ENCODE data around the gene APOO. TPM values are rescaled to one million over a fixed set of nuclear protein-coding genes. Genes with fewer than 3 reads are reported as not detected.

The APOO gene
- 27.3 and 37.4 TPM in 2 replicates for total RNA-seq (2014; rRNA removed; shearing (Covaris generic); ENCODE audit: low replicate concordance)

DNA sequence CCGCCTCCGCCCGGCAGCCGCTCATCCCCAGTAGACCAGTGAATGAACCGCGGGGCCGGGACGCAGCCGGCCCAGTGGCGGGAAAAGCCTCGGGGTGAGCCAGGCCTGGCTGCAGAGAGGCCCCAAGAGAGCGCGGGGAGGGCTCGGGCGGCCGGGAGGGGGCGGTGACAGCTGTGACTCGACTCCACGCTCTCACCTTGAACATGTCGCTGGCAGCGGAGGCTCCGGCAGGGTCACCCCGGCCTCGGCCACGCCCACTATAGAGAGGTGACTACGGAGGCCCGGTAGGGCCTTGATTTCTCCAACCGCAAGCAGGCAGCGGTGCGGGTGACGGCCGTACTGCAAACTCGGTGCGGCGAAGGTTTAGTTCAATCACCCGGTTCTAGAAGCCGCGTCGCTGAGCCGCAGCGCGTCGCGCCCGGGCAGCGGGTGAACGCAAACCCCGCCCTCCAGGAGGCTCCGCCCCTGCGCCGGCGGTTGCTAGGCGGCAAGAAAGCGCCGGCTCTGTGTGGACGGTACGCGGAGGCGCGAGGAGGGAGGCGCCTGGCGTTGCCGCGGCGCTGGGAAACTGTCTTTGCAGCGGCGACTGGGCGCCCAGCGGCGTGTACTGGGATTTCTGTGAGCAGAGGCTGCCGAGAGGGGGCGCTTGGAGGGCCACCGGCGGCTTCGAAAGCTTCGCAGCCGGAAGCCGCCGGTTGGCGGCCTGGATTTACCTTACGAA is at the start of gene APOO, which contains the start of gene CXorf58:
APOO (minus strand) TSS at position 441 of the 721 bp plus-strand sequence; CDS start at position 205, 236 bp downstream.
CXorf58 (plus strand) TSS at position 509 of the 721 bp plus-strand sequence. CDS start 2,297 bp downstream, outside the sequence.
- Histone ChIP-seq H3K27ac (ENCODE audit: low read length) (peak within 1 kb of the TSS; percentile 93), H3K9me3 (ENCODE audit: low read length) (no peaks in the 10 kb centered on the region), H4K20me1 (ENCODE audit: insufficient read depth, low read depth, low read length) (no peaks in the 10 kb centered on the region), H3K4me1 (ENCODE audit: low read length) (peaks cover 24% of the 10 kb centered on the region), H3K27me3 (ENCODE audit: low read length) (no peaks in the 10 kb centered on the region), H3K9ac (ENCODE audit: low read length) (peak within 1 kb of the TSS; percentile 86), H2AFZ (ENCODE audit: low read length) (peak within 1 kb of the TSS; percentile 65), H3K79me2 (ENCODE audit: low read length) (peaks cover 17% of the 10 kb centered on the region), H3K4me2 (ENCODE audit: low read depth, low read length, poor library complexity, severe bottlenecking) (peak within 1 kb of the TSS; percentile 73), H3K9me2 (replicated peaks; ENCODE audit: insufficient read depth, low read length) (no peaks in the 10 kb centered on the region), H3K36me3 (ENCODE audit: insufficient read depth, low read length) (no peaks in the 10 kb centered on the region), H3K4me3 (ENCODE audit: low read length) (peak within 1 kb of the TSS; percentile 75)
- peak; percentile 96 for DNase-seq

DNA sequence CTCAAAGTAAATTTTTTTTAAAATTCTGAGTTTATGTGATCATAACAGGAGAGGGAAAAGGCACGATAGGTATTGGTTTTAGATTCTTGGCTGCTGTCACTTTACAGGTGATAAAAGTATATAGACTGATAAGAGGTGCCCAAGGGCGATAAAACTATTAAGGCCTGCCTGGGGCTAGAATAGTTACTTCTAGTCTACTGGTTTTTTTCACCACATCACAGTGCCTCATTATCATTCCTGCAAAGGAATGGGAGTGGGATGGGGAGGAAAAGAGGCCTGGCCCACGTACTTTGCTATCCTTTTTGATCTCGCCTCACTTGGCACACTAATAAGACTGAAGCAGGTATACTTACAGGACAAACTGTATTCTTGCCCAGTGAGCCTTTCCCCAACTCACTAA is 46.7 kb upstream of the APOO start:
- Histone ChIP-seq H2AFZ (ENCODE audit: low read length) (peak overlapping the region; percentile 72; the same call in 1 of the 2 replicates), H3K9me2 (replicated peaks; ENCODE audit: insufficient read depth, low read length) (no peaks in the 10 kb centered on the region), H3K4me1 (ENCODE audit: low read length) (peaks cover 13% of the 10 kb centered on the region), H3K36me3 (ENCODE audit: insufficient read depth, low read length) (no peaks in the 10 kb centered on the region), H3K9ac (ENCODE audit: low read length) (no peak overlapping the region), H3K4me2 (ENCODE audit: low read depth, low read length, poor library complexity, severe bottlenecking) (no peak overlapping the region), H3K27me3 (ENCODE audit: low read length) (no peaks in the 10 kb centered on the region), H3K79me2 (ENCODE audit: low read length) (no peaks in the 10 kb centered on the region), H4K20me1 (ENCODE audit: insufficient read depth, low read depth, low read length) (no peaks in the 10 kb centered on the region), H3K27ac (ENCODE audit: low read length) (no peak overlapping the region), H3K9me3 (ENCODE audit: low read length) (no peaks in the 10 kb centered on the region), H3K4me3 (ENCODE audit: low read length) (no peak overlapping the region)
- no peak for DNase-seq

DNA sequence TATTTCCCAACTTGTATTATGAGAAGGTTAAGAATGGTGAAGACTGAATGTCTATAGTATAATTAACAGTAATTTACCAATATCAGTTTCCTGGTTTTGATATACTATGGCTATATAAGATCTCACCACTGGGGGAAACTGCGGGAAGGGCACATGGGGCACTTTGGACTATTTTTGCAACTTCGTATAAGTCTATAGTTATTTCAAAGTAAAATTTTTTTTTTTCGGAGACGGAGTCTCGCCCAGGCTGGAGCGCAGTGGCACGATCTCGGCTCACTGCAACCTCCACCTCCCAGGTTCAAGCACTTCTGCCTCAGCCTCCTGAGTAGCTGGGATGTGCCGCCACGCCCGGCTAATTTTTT is 46.2 kb upstream of the APOO start:
- peak overlapping the region; percentile 68; the same call in 1 of the 2 replicates for H3K27ac ChIP-seq (ENCODE audit: low read length)
- no peaks in the 10 kb centered on the region for H3K9me2 ChIP-seq (replicated peaks; ENCODE audit: insufficient read depth, low read length)
- H3K36me3 ChIP-seq (ENCODE audit: insufficient read depth, low read length) = no peaks in the 10 kb centered on the region
- H2AFZ ChIP-seq (ENCODE audit: low read length) = peak overlapping the region; percentile 72
- H3K4me2 ChIP-seq (ENCODE audit: low read depth, low read length, poor library complexity, severe bottlenecking) = peak overlapping the region; percentile 72
- peak; percentile 54 for DNase-seq
- H3K9ac ChIP-seq (ENCODE audit: low read length) = no peak overlapping the region
- no peaks in the 10 kb centered on the region for H3K79me2 ChIP-seq (ENCODE audit: low read length)
- H3K4me1 ChIP-seq (ENCODE audit: low read length) = peaks cover 13% of the 10 kb centered on the region
- peak overlapping the region; percentile 42; the same call in 1 of the 2 replicates for H3K4me3 ChIP-seq (ENCODE audit: low read length)
- H4K20me1 ChIP-seq (ENCODE audit: insufficient read depth, low read depth, low read length) = no peaks in the 10 kb centered on the region
- H3K9me3 ChIP-seq (ENCODE audit: low read length) = no peaks in the 10 kb centered on the region
- H3K27me3 ChIP-seq (ENCODE audit: low read length) = no peaks in the 10 kb centered on the region

DNA sequence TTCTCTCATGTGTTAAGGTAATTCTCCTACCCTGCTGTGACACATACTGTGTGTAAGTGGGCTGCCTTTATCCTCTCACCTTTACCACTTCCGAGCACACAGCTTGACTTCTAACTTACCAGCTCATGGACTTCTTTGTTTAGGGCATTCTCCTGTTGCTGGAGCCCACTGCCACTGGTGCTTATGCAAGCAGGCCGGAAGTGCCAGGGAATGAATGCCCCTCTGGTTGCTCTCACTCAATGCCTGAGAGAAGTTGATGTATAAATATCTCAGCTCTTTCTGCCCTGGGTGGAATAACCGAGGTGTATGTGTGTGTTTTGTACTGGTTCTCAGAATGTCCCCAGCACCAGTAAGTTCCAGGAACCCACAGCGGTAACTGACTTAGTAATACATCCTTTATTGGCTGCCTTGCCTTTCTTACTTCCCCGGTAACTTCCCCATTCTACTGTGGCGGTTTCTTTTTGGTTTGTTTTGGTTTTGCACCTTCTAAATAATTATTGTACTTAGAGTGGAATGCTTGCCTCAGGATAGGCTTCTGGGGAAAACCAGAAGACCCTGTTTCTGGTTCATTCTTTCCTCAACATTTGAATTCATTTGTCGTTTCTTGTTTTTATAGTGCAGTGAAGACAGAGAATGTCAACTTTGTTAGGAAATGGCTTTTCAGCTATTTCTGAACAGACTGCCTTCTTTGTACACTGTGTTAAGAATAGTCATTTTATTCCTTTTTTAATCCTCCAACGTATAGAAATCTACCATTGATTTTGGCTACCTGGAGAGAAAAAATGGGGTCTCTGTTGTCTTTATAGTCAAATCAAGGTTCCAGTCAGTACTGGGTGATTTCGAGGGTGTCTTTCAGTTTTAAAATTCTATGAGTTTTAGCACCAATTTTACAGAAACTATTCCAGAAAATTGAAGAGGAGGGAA is 45.5 kb upstream of the APOO start:
- Histone ChIP-seq H3K4me3 (ENCODE audit: low read length) (peak overlapping the region; percentile 42), H3K4me2 (ENCODE audit: low read depth, low read length, poor library complexity, severe bottlenecking) (peak overlapping the region; percentile 72), H3K27me3 (ENCODE audit: low read length) (no peaks in the 10 kb centered on the region), H3K9ac (ENCODE audit: low read length) (peak overlapping the region; percentile 54), H3K79me2 (ENCODE audit: low read length) (no peaks in the 10 kb centered on the region), H2AFZ (ENCODE audit: low read length) (peak overlapping the region; percentile 72), H3K36me3 (ENCODE audit: insufficient read depth, low read length) (no peaks in the 10 kb centered on the region), H4K20me1 (ENCODE audit: insufficient read depth, low read depth, low read length) (no peaks in the 10 kb centered on the region), H3K9me3 (ENCODE audit: low read length) (no peaks in the 10 kb centered on the region), H3K4me1 (ENCODE audit: low read length) (peaks cover 13% of the 10 kb centered on the region), H3K27ac (ENCODE audit: low read length) (peak overlapping the region; percentile 68), H3K9me2 (replicated peaks; ENCODE audit: insufficient read depth, low read length) (no peaks in the 10 kb centered on the region)
- peak; percentile 66 for DNase-seq

DNA sequence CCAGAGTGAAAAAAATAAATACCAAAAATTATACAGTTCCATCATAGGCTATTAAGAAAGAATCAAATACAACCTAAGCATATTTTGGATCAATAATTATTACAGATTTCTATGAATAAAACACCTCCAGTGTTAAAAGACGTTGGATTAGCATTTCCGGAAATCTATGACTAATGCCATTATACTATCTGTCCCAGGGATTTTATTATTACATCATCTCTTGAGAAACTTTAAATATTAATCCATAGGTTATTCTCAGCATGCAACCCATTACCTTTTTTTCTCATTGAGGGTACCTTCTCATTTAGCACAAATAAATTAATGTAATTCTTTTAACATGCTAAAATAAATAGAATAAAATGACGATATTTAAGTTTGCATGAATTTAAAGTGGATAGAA is 44.7 kb upstream of the APOO start:
- Histone ChIP-seq H2AFZ (ENCODE audit: low read length) (no peak overlapping the region), H4K20me1 (ENCODE audit: insufficient read depth, low read depth, low read length) (no peaks in the 10 kb centered on the region), H3K4me1 (ENCODE audit: low read length) (peaks cover 13% of the 10 kb centered on the region), H3K27me3 (ENCODE audit: low read length) (no peaks in the 10 kb centered on the region), H3K79me2 (ENCODE audit: low read length) (no peaks in the 10 kb centered on the region), H3K27ac (ENCODE audit: low read length) (no peak overlapping the region), H3K4me2 (ENCODE audit: low read depth, low read length, poor library complexity, severe bottlenecking) (no peak overlapping the region), H3K36me3 (ENCODE audit: insufficient read depth, low read length) (no peaks in the 10 kb centered on the region), H3K9ac (ENCODE audit: low read length) (no peak overlapping the region), H3K9me3 (ENCODE audit: low read length) (no peaks in the 10 kb centered on the region), H3K9me2 (replicated peaks; ENCODE audit: insufficient read depth, low read length) (no peaks in the 10 kb centered on the region), H3K4me3 (ENCODE audit: low read length) (no peak overlapping the region)
- no peak for DNase-seq

DNA sequence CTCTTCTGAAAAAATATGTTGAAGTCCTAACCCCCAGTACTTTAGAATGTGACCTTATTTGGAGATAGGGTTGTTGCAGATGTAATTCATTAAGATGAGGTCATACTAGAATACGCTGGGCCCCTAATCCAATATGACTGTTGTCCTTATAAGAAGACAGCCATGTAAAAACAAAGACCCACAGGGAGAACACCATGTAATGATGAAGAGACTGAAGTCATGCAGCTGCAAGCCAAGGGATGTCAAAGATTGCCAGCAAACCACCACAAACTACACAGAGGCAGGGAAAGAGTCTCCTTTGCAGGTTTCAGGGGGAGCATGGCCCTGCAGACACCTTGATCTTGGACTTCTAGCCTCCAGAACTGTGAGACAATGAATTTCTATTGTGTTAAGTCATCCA is 37.5 kb upstream of the APOO start:
- Histone ChIP-seq H3K4me1 (ENCODE audit: low read length) (no peaks in the 10 kb centered on the region), H3K9me2 (replicated peaks; ENCODE audit: insufficient read depth, low read length) (no peaks in the 10 kb centered on the region), H3K27me3 (ENCODE audit: low read length) (no peaks in the 10 kb centered on the region), H3K36me3 (ENCODE audit: insufficient read depth, low read length) (no peaks in the 10 kb centered on the region), H3K9ac (ENCODE audit: low read length) (no peak overlapping the region), H4K20me1 (ENCODE audit: insufficient read depth, low read depth, low read length) (no peaks in the 10 kb centered on the region), H3K27ac (ENCODE audit: low read length) (no peak overlapping the region), H3K9me3 (ENCODE audit: low read length) (no peaks in the 10 kb centered on the region), H3K79me2 (ENCODE audit: low read length) (no peaks in the 10 kb centered on the region), H3K4me3 (ENCODE audit: low read length) (no peak overlapping the region), H3K4me2 (ENCODE audit: low read depth, low read length, poor library complexity, severe bottlenecking) (no peak overlapping the region), H2AFZ (ENCODE audit: low read length) (no peak overlapping the region; the same call in 1 of the 2 replicates)
- DNase-seq = no peak

DNA sequence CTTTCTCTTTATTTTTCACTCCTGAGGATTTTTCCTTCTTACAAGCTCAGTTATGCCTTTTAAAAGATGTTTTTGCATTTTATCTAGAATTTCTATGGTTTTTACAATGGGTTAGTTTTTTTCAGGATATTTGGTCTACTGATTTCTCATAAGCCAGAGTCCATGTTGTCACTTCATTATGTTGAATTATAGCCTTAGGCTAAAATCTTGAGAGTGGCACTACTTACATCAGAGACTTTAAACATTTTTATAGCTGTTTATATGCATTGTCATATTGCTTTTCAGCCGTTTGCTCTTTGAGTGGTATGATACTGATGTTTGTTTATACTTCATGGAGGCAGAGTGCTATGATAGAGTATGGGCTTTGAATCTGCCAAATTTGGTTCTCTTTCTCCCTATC is 36.5 kb upstream of the APOO start:
- Histone ChIP-seq H2AFZ (ENCODE audit: low read length) (no peak overlapping the region), H3K4me1 (ENCODE audit: low read length) (no peaks in the 10 kb centered on the region), H3K9ac (ENCODE audit: low read length) (no peak overlapping the region), H3K36me3 (ENCODE audit: insufficient read depth, low read length) (no peaks in the 10 kb centered on the region), H3K4me3 (ENCODE audit: low read length) (no peak overlapping the region), H4K20me1 (ENCODE audit: insufficient read depth, low read depth, low read length) (no peaks in the 10 kb centered on the region), H3K27ac (ENCODE audit: low read length) (no peak overlapping the region), H3K4me2 (ENCODE audit: low read depth, low read length, poor library complexity, severe bottlenecking) (no peak overlapping the region), H3K79me2 (ENCODE audit: low read length) (no peaks in the 10 kb centered on the region), H3K27me3 (ENCODE audit: low read length) (no peaks in the 10 kb centered on the region), H3K9me2 (replicated peaks; ENCODE audit: insufficient read depth, low read length) (no peaks in the 10 kb centered on the region), H3K9me3 (ENCODE audit: low read length) (no peaks in the 10 kb centered on the region)
- DNase-seq = no peak

DNA sequence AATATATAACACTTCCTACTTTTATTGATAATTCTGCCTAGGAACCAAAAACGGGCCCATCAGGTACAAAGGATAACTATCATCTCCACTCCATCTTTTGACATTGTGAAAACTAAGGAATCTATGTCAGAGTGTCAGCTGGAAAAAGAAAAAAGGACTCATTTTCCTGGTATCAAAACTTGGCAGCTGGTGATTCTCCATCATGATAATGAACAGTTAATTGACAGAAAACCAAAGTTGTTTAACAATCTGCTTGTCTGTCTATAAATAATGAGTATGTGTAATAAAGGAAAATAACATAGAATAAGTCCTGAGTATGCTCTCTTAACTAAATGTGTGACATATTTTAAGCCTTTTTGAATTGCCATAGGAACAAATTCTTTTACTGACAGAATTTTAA is 31.5 kb upstream of the APOO start:
- no peaks in the 10 kb centered on the region for H3K27me3 ChIP-seq (ENCODE audit: low read length)
- no peaks in the 10 kb centered on the region for H3K9me2 ChIP-seq (replicated peaks; ENCODE audit: insufficient read depth, low read length)
- no peaks in the 10 kb centered on the region for H3K36me3 ChIP-seq (ENCODE audit: insufficient read depth, low read length)
- no peaks in the 10 kb centered on the region for H4K20me1 ChIP-seq (ENCODE audit: insufficient read depth, low read depth, low read length)
- no peak overlapping the region for H3K27ac ChIP-seq (ENCODE audit: low read length)
- H2AFZ ChIP-seq (ENCODE audit: low read length) = no peak overlapping the region
- no peaks in the 10 kb centered on the region for H3K79me2 ChIP-seq (ENCODE audit: low read length)
- H3K9ac ChIP-seq (ENCODE audit: low read length) = no peak overlapping the region
- no peaks in the 10 kb centered on the region for H3K9me3 ChIP-seq (ENCODE audit: low read length)
- DNase-seq = no peak
- H3K4me2 ChIP-seq (ENCODE audit: low read depth, low read length, poor library complexity, severe bottlenecking) = no peak overlapping the region
- H3K4me3 ChIP-seq (ENCODE audit: low read length) = no peak overlapping the region
- no peaks in the 10 kb centered on the region for H3K4me1 ChIP-seq (ENCODE audit: low read length)
